Lower leg skin (tissue), 3 donors: ENCODE data around the gene APOLD1.

Experiments used
- CTCF ChIP-seq, 3 donors: fragments of 450-650 bp; IDR thresholded peaks; one replicate each; pipeline ENCODE4 v1.5.1; 2016; ENCODE audit warnings: antibody characterized with exemption in 3 of 3, mild to moderate bottlenecking in 3 of 3, moderate library complexity in 2 of 3
- POLR2A ChIP-seq, 2 donors: fragments of 450-650 bp; IDR thresholded peaks; one replicate each; pipeline ENCODE4 v1.6.1; 2016 to 2017; ENCODE audit warnings: antibody characterized with exemption in 2 of 2, mild to moderate bottlenecking in 1 of 2, moderate library complexity in 1 of 2

- TF ChIP-seq POLR2A (IDR thresholded peaks at IDR 0.05) (no peak), CTCF (IDR thresholded peaks at IDR 0.05) (no peak)
Measured at GRCh38 chr12:12812618-12813119, 27.2 kb downstream of the APOLD1 start.
